ENCODE data around the gene TH. TPM values are rescaled to one million over a fixed set of nuclear protein-coding genes. Genes with fewer than 3 reads are reported as not detected.

TH gene
- total and polyA plus RNA-seq, 9 of the 15 experiments (the other 6 are each of a cell fraction or from before 2014, with no cell fraction given) = not detected

GRCh38 chr11:2178906-2179494, 7.4 kb upstream of the TH start:
- Histone ChIP-seq H3K4me2 (ENCODE audit: insufficient read depth, low read length) (no peak overlapping the region), H3K9me1 (ENCODE audit: control insufficient read depth, insufficient read depth, low read length) (no peaks in the 10 kb centered on the region), H3K4me3 (no peak overlapping the region), H3K27me3 (ENCODE audit: control insufficient read depth in 2 of 2, insufficient read depth in 2 of 2, low read length in 2 of 2) (peaks cover 13 to 57% of the 10 kb centered on the region in 2 experiments; a peak in 4 of 5 replicates), H3K79me2 (ENCODE audit: control insufficient read depth, insufficient read depth, low read length) (no peaks in the 10 kb centered on the region), H2AFZ (ENCODE audit: low read depth, low read length) (no peak overlapping the region), H3K36me3 (ENCODE audit: control insufficient read depth, insufficient read depth, low read length) (no peaks in the 10 kb centered on the region), H3K27ac (ENCODE audit: extremely low read depth, low read depth, low read length) (no peak overlapping the region), H4K20me1 (replicated peaks; ENCODE audit: control insufficient read depth, insufficient read depth, low read length) (no peaks in the 10 kb centered on the region; the same call in 1 of the 2 replicates), H3K4me1 (replicated peaks in 1 of 2; ENCODE audit: control insufficient read depth in 2 of 2, insufficient read depth in 2 of 2, low read length in 2 of 2) (peaks cover 0 to 9% of the 10 kb centered on the region in 2 experiments; a peak in 2 of 5 replicates), H3K9ac (ENCODE audit: insufficient read depth in 1 of 2, low read depth in 2 of 2, low read length in 2 of 2) (no peak overlapping the region), H3K9me3 (replicated peaks; ENCODE audit: control insufficient read depth, insufficient read depth, low read depth, low read length) (no peaks in the 10 kb centered on the region; the same call in 1 of the 2 replicates)
- intact Hi-C loops (cut with micrococcal nuclease) = no loop called here
- 3% methylated on average over 12 of the region's 16 CpGs for WGBS (ENCODE audit: insufficient coverage, low coverage, missing lambda C conversion rate)
- no TSS peak for BruUV-seq (replicated peaks)
- no peak for DNase-seq (ENCODE audit: extremely low read depth in 1 of 4, low spot score in 3 of 4)
- ChIA-PET POLR2A (interaction anchor here (0.5 kb wide), 1 partner anchor 232 kb away, joined by 3 read pairs; no protein-coding TSS in a partner anchor), CTCF (ENCODE audit: low intra/inter-chr PET ratio) (no interaction called here)
- ATAC-seq = no peak
- TF ChIP-seq JUND (IDR thresholded peaks at IDR 0.05; ENCODE audit: borderline replicate concordance, low read depth, low read length) (no peak), JUND (tag; IDR thresholded peaks at IDR 0.05; ENCODE audit: borderline replicate concordance, low read depth, low read length) (no peak), MBD1 (CRISPR knock-in tag; IDR thresholded peaks at IDR 0.05) (no peak), THRAP3 (IDR thresholded peaks at IDR 0.05; ENCODE audit: borderline replicate concordance) (no peak), SIN3B (IDR thresholded peaks at IDR 0.05; ENCODE audit: low read depth) (no peak), PURB (CRISPR knock-in tag; IDR thresholded peaks at IDR 0.05; ENCODE audit: low read depth) (no peak), GATA2 (CRISPR knock-in tag; IDR thresholded peaks at IDR 0.05) (no peak), SIN3A (IDR thresholded peaks at IDR 0.05; ENCODE audit: borderline replicate concordance in 2 of 2, control insufficient read depth in 1 of 2, low read depth in 2 of 2, low read length in 2 of 2) (no peak), STAT6 (CRISPR knock-in tag; IDR thresholded peaks at IDR 0.05) (no peak), ESRRA (IDR thresholded peaks at IDR 0.05; ENCODE audit: borderline replicate concordance, low read depth) (no peak), HNRNPLL (IDR thresholded peaks at IDR 0.05; ENCODE audit: low read depth, low read length, poor library complexity, severe bottlenecking) (no peak), KDM2B (CRISPR knock-in tag; IDR thresholded peaks at IDR 0.05) (no peak), TEAD1 (CRISPR knock-in tag; IDR thresholded peaks at IDR 0.05) (no peak), MEF2A (IDR thresholded peaks at IDR 0.05; ENCODE audit: control insufficient read depth, low read depth, low read length) (no peak), ZSCAN29 (IDR thresholded peaks at IDR 0.05) (no peak), ZFX (CRISPR knock-in tag; IDR thresholded peaks at IDR 0.05) (no peak), GABPB1 (CRISPR knock-in tag; IDR thresholded peaks at IDR 0.05) (no peak), TCFL5 (CRISPR knock-in tag; conservative IDR thresholded peaks at IDR 0.05) (no peak), ZNF175 (CRISPR knock-in tag; IDR thresholded peaks at IDR 0.05; ENCODE audit: low read depth) (no peak), KHSRP (IDR thresholded peaks at IDR 0.05) (no peak)
- in situ Hi-C loops (cut with MboI) = no loop called here
- no peak for FAIRE-seq

Measured in K562 (cell line).